Measurements from ENCODE around the gene CCDC87.

DNA sequence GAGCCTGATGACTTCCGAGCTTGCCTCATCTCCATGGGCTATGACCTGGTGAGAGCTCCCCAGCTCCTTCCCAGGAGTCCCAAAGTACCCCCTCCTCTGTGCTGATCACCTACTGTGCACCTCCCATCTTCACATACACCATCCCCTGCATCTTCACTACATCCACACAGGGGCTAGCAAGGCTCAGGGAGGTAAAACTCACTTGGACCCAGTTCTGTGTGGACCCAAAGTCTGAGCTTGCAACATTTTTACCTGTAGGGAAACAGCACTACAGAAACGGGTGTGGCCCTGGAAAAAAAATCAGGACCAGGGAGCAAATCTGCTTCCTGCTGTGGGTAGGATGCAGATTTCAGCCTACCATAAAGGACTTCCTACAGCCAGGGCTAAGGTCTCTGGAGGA, 30.6 kb downstream of the CCDC87 start:
- TF ChIP-seq, protein P1, sequence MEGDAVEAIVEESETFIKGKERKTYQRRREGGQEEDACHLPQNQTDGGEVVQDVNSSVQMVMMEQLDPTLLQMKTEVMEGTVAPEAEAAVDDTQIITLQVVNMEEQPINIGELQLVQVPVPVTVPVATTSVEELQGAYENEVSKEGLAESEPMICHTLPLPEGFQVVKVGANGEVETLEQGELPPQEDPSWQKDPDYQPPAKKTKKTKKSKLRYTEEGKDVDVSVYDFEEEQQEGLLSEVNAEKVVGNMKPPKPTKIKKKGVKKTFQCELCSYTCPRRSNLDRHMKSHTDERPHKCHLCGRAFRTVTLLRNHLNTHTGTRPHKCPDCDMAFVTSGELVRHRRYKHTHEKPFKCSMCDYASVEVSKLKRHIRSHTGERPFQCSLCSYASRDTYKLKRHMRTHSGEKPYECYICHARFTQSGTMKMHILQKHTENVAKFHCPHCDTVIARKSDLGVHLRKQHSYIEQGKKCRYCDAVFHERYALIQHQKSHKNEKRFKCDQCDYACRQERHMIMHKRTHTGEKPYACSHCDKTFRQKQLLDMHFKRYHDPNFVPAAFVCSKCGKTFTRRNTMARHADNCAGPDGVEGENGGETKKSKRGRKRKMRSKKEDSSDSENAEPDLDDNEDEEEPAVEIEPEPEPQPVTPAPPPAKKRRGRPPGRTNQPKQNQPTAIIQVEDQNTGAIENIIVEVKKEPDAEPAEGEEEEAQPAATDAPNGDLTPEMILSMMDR (IDR thresholded peaks at IDR 0.05; ENCODE audit: extremely low read depth in 1 of 2, insufficient read depth in 1 of 2, low read depth in 1 of 2, low read length in 2 of 2): no peak
- TF ChIP-seq EZH2 (IDR thresholded peaks at IDR 0.05; ENCODE audit: borderline replicate concordance, low read depth, low read length, severe bottlenecking) (no peak), POLR2AphosphoS5 (IDR thresholded peaks at IDR 0.05; ENCODE audit: insufficient read depth, low read depth, low read length) (no peak), POLR2A (IDR thresholded peaks at IDR 0.05; ENCODE audit: low read depth, low read length) (no peak), MYC (IDR thresholded peaks at IDR 0.05; ENCODE audit: low read depth, low read length) (no peak)
- TF ChIP-seq, protein P2, sequence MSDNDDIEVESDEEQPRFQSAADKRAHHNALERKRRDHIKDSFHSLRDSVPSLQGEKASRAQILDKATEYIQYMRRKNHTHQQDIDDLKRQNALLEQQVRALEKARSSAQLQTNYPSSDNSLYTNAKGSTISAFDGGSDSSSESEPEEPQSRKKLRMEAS (IDR thresholded peaks at IDR 0.05; ENCODE audit: insufficient read depth, insufficient read length): no peak
